ENCODE measurements around the gene ANKRD65.
A peak's percentile ranks its signal among the peaks of the same experiment; 100 is the strongest.
"Not testable (repeated sequence)": the region's sequence is repeated elsewhere in the genome, so short reads cannot be mapped to it uniquely, and the experiment has no call there.

The ANKRD65 gene

DNA sequence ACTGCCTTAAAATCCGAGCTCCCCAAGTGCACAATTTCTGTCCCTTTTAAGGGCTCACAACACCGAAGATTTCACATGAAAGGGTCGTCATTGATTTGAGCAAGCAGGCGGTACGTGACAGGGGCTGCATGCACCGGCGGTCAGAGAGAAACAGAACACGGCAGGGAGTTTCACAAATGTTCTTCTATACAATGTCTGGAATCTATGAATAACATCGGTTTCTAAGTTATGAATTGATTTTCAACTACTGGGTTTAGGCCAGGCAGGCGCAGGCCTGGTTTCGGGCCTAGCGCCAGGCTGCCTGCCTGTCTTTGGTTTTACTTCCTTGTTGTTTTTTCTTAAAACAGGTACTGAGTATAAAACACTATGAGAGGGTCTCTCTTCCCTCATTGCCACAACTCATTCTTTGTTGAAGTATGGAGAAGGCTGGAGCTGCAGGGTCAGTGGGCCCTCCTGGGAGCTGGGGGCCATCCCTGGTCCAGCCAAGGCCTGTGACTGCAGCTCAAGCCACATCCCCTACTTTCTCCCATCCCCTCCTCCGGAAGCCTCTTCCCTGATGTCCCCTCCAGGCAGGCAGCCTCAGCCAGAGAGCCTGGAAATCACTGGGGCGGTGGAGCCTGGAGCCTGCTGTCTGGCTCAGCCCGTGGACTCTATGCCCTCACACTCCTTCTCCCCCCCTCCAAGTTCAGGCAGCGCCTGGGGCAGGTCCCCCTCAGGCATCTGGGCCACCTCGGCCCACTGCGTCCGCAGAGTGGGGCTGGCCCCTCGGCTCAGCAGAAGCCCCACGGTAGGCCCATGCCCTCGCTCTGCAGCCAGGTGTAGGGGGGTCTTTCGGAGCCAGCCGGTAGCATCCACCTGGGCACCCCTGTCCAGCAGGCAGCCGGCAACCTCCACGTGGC, 2.4 kb downstream of the ANKRD65 start:
- H3K27me3 ChIP-seq (ENCODE audit: control insufficient read depth, insufficient read depth, low read length) = no peaks in the 10 kb centered on the region
- H3K4me3 ChIP-seq (ENCODE audit: low read length) = no peak overlapping the region
- no peak overlapping the region for H3K27ac ChIP-seq (ENCODE audit: low read length)
- no peaks in the 10 kb centered on the region for H3K36me3 ChIP-seq (ENCODE audit: control insufficient read depth, low read depth, low read length)
- H3K9ac ChIP-seq (ENCODE audit: low read length) = no peak overlapping the region
- H3K4me1 ChIP-seq (ENCODE audit: control insufficient read depth, low read depth, low read length) = peaks cover 13% of the 10 kb centered on the region
- H3K9me3 ChIP-seq (ENCODE audit: control insufficient read depth, low read depth, low read length) = no peaks in the 10 kb centered on the region

DNA sequence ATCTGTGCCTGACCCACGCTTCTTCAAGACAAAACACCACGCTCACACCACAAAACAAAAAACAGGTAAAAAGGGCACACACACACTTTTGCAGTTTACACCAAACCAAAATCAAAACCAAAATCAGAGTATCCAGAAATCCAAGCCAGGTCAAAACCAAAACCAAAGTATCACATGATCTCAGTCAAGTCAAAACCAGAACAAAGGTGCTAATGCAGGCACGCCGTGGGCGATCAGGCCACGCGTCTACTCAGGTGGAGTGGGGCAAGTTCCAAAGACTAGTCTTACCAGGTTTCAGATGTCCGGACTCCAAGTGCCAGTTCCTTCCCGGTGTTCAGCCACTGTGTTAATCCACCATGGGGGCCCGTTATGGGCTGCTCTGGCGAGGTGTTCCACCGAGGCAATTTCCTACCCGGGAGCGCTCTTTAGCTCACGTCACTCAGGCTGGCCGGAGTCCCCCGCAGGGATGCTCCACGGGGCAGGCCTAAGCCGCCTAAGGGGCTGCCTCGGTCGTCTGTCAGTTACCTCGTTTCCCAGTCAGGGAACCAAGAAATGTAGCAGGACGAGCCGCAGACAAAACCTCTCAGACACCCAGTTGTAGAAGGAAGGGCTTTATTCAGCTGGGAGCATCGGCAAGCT, 3.1 kb downstream of the ANKRD65 start:
- H3K27me3 ChIP-seq (ENCODE audit: control insufficient read depth, insufficient read depth, low read length); H3K4me3 ChIP-seq (ENCODE audit: low read length); H3K9ac ChIP-seq (ENCODE audit: low read length); H3K27ac ChIP-seq (ENCODE audit: low read length); H3K36me3 ChIP-seq (ENCODE audit: control insufficient read depth, low read depth, low read length); H3K9me3 ChIP-seq (ENCODE audit: control insufficient read depth, low read depth, low read length): not testable (repeated sequence)
- peaks cover 13% of the 10 kb centered on the region for H3K4me1 ChIP-seq (ENCODE audit: control insufficient read depth, low read depth, low read length)

DNA sequence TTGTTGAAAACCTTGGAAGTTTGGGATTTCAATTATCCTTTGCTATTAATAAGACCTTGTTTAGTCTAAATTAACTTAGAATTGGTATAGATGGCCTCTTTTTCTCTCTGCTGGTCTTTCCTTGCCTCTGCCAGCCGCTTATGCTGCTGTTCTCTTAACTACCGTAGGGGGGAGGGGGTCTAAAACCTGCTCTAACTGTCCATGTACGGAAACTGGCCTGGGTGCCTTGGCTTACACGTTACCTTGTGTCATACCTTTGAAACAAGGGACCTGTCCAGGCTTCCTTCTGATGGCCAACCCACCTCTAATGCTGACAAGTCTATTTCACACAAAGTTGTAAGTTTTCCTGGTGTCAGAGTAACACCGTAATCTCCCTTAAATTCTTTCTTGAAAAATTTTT, 3.7 kb downstream of the ANKRD65 start:
- H3K4me3 ChIP-seq (ENCODE audit: low read length); H3K27ac ChIP-seq (ENCODE audit: low read length); H3K27me3 ChIP-seq (ENCODE audit: control insufficient read depth, insufficient read depth, low read length); H3K36me3 ChIP-seq (ENCODE audit: control insufficient read depth, low read depth, low read length); H3K4me1 ChIP-seq (ENCODE audit: control insufficient read depth, low read depth, low read length); H3K9ac ChIP-seq (ENCODE audit: low read length); H3K9me3 ChIP-seq (ENCODE audit: control insufficient read depth, low read depth, low read length): not testable (repeated sequence)

DNA sequence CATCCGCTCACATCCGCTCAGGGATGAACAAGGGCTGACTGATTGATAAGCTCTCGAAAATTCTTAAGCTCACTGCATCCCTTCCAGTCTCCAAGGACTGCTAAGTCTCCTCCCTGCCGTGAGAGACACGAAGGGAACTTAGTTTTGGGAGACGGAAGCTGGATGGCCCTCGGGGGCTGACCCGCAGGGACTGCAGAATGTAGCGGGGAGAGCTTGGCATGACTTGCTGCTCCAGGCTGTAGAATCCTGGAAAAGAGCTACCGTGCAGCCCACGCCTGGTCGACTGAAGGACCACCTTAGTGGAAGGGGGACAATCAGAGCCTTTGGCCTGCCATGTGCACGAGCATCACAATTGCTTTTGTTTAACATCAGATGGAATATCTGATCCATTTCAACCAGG, 5.3 kb downstream of the ANKRD65 start:
- H3K4me1 ChIP-seq (ENCODE audit: control insufficient read depth, low read depth, low read length) = peaks cover 4% of the 10 kb centered on the region
- no peaks in the 10 kb centered on the region for H3K9me3 ChIP-seq (ENCODE audit: control insufficient read depth, low read depth, low read length)
- no peak overlapping the region for H3K27ac ChIP-seq (ENCODE audit: low read length)
- H3K9ac ChIP-seq (ENCODE audit: low read length) = no peak overlapping the region
- H3K36me3 ChIP-seq (ENCODE audit: control insufficient read depth, low read depth, low read length) = no peaks in the 10 kb centered on the region
- H3K4me3 ChIP-seq (ENCODE audit: low read length) = no peak overlapping the region
- no peaks in the 10 kb centered on the region for H3K27me3 ChIP-seq (ENCODE audit: control insufficient read depth, insufficient read depth, low read length)

- peaks cover 20% of the 10 kb centered on the region for H3K4me1 ChIP-seq (ENCODE audit: control insufficient read depth, low read depth, low read length)
- H3K9ac ChIP-seq (ENCODE audit: low read length); H3K27ac ChIP-seq (ENCODE audit: low read length); H3K36me3 ChIP-seq (ENCODE audit: control insufficient read depth, low read depth, low read length); H3K27me3 ChIP-seq (ENCODE audit: control insufficient read depth, insufficient read depth, low read length); H3K4me3 ChIP-seq (ENCODE audit: low read length); H3K9me3 ChIP-seq (ENCODE audit: control insufficient read depth, low read depth, low read length): not testable (repeated sequence)
These were observed 8.7 kb downstream of the ANKRD65 start for GRCh38 chr1:1412311-1412902.

DNA sequence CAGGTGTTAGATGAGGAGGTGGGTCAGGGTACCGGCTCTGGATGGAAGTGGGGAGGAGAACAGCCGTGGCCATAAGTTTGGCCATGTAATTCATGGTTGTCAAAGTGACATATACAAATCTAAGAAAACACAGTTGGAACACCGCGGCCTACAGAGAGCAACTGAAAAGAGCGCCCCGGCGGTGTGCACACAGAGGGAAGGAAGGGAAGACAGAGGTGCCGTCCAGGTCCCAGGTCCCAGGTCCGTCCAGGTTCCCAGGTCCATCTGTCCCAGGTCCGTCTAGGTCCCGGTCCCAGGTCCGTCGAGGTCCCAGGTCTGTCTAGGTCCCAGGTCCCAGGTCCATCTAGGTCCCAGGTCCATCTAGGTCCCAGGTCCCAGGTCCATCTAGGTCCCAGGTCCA, 9.4 kb downstream of the ANKRD65 start:
- Histone ChIP-seq H3K4me3 (ENCODE audit: low read length) (no peak overlapping the region), H3K27me3 (ENCODE audit: control insufficient read depth, insufficient read depth, low read length) (no peaks in the 10 kb centered on the region), H3K36me3 (ENCODE audit: control insufficient read depth, low read depth, low read length) (peaks cover 3% of the 10 kb centered on the region), H3K27ac (ENCODE audit: low read length) (no peak overlapping the region), H3K4me1 (ENCODE audit: control insufficient read depth, low read depth, low read length) (peaks cover 20% of the 10 kb centered on the region), H3K9me3 (ENCODE audit: control insufficient read depth, low read depth, low read length) (no peaks in the 10 kb centered on the region), H3K9ac (ENCODE audit: low read length) (no peak overlapping the region)

DNA sequence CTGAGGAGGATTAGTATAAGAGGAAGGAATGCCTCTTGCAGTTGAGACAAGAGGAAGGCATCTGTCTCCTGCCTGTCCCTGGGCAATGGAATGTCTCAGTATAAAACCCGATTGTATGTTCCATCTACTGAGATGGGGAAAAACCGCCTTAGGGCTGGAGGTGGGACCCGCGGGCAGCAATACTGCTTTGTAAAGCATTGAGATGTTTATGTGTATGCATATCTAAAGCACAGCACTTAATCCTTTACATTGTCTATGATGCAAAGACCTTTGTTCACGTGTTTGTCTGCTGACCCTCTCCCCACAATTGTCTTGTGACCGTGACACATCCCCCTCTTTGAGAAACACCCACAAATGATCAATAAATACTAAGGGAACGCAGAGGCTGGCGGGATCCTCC, 10.8 kb downstream of the ANKRD65 start:
- H3K4me1 ChIP-seq (ENCODE audit: control insufficient read depth, low read depth, low read length) = peaks cover 20% of the 10 kb centered on the region
- H3K27ac ChIP-seq (ENCODE audit: low read length) = peak overlapping the region; percentile 90
- H3K36me3 ChIP-seq (ENCODE audit: control insufficient read depth, low read depth, low read length); H3K9me3 ChIP-seq (ENCODE audit: control insufficient read depth, low read depth, low read length); H3K27me3 ChIP-seq (ENCODE audit: control insufficient read depth, insufficient read depth, low read length): not testable (repeated sequence)
- H3K9ac ChIP-seq (ENCODE audit: low read length) = peak overlapping the region; percentile 66
- H3K4me3 ChIP-seq (ENCODE audit: low read length) = peak overlapping the region; percentile 17

- peak overlapping the region; percentile 95 for H3K9ac ChIP-seq (ENCODE audit: low read length)
- H3K27me3 ChIP-seq (ENCODE audit: control insufficient read depth, insufficient read depth, low read length) = no peaks in the 10 kb centered on the region
- H3K4me1 ChIP-seq (ENCODE audit: control insufficient read depth, low read depth, low read length) = peaks cover 20% of the 10 kb centered on the region
- H3K27ac ChIP-seq (ENCODE audit: low read length) = no peak overlapping the region
- H3K9me3 ChIP-seq (ENCODE audit: control insufficient read depth, low read depth, low read length) = no peaks in the 10 kb centered on the region
- H3K4me3 ChIP-seq (ENCODE audit: low read length) = peak overlapping the region; percentile 94
- peaks cover 29% of the 10 kb centered on the region for H3K36me3 ChIP-seq (ENCODE audit: control insufficient read depth, low read depth, low read length)
These were observed 13.3 kb downstream of the ANKRD65 start for GRCh38 chr1:1407636-1408318.

- Histone ChIP-seq H3K9me3 (ENCODE audit: control insufficient read depth, low read depth, low read length) (no peaks in the 10 kb centered on the region), H3K4me3 (ENCODE audit: low read length) (peak within 1 kb of the TSS; percentile 94), H3K9ac (ENCODE audit: low read length) (peak within 1 kb of the TSS; percentile 95), H3K27me3 (ENCODE audit: control insufficient read depth, insufficient read depth, low read length) (no peaks in the 10 kb centered on the region), H3K36me3 (ENCODE audit: control insufficient read depth, low read depth, low read length) (peaks cover 37% of the 10 kb centered on the region), H3K4me1 (ENCODE audit: control insufficient read depth, low read depth, low read length) (peaks cover 20% of the 10 kb centered on the region), H3K27ac (ENCODE audit: low read length) (peak within 1 kb of the TSS; percentile 78)
These were observed 14.0 kb downstream of the ANKRD65 start, which contains the start of gene MRPL20 for GRCh38 chr1:1406821-1407635. Gene MRPL20, minus strand, starts transcription at chr1:1407293. Its CDS starts 76 bp downstream, at chr1:1407217.

DNA sequence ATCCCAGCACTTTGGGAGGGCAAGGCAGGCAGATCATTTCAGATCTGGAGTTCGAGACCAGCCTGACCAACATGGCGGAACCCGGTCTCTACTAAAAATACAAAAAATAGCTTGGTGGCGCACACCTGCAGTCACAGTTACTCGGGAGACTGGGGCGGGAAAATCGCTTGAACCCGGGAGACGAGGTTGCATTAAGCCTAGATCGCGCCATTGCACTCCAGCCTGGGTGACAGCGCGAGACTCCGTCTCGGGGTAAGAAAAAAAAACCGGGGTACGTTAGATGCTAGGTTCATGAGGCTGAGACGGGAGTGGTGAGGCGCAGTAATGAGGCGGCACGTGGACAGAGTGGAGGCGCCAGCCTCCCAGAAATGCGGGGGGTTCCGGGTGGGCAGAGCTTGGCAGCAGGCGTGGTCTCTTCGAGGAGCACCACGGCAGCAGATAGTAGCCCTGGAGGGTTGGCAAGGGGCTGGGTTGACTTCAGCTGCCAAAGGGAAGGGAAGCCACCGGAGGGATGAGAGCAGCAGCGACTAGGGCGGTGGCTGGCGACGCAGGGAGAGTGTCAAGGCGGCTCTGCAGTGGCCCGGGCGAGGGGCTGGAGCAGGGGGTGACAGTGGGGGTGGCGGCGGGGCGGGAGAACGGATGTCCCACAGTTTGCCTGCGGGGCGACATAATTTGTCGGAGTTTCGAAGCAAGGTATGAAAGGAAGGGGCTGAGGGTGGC, 14.8 kb downstream of the ANKRD65 start:
- peak overlapping the region; percentile 94 for H3K4me3 ChIP-seq (ENCODE audit: low read length)
- H3K36me3 ChIP-seq (ENCODE audit: control insufficient read depth, low read depth, low read length) = peaks cover 44% of the 10 kb centered on the region
- peaks cover 16% of the 10 kb centered on the region for H3K4me1 ChIP-seq (ENCODE audit: control insufficient read depth, low read depth, low read length)
- H3K9me3 ChIP-seq (ENCODE audit: control insufficient read depth, low read depth, low read length) = no peaks in the 10 kb centered on the region
- peak overlapping the region; percentile 95 for H3K9ac ChIP-seq (ENCODE audit: low read length)
- no peaks in the 10 kb centered on the region for H3K27me3 ChIP-seq (ENCODE audit: control insufficient read depth, insufficient read depth, low read length)
- peak overlapping the region; percentile 78 for H3K27ac ChIP-seq (ENCODE audit: low read length)
